Measurements from ENCODE around the gene CYP4F8. TPM values are rescaled to one million over a fixed set of nuclear protein-coding genes. Genes with fewer than 3 reads are reported as not detected.
A peak's percentile ranks its signal among the peaks of the same experiment; 100 is the strongest.

The CYP4F8 gene
- total and polyA plus RNA-seq, 4 donors: not detected

DNA sequence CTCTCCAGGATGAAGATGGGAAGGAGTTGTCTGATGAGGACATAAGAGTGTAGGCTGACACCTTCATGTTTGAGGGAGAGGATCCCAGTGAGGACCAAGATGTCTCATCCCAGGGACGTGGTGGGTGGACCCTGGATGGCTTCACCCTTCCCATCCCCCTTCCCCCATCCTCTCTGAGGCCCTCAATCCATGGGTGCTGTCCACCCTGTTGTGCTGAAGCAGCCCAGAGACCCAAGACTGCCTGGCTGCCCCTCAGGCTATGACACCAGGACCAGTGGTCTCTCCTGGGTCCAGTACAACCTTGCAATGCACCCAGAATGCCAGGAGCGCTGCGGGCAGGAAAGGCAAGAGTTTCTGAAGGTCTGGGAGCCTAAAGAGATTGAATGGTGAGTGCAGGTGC lies 54.4 kb downstream of the CYP4F8 start:
- no peak overlapping the region for H3K4me3 ChIP-seq (ENCODE audit: low read depth in 1 of 3, low read length in 3 of 3)
- DNase-seq (ENCODE audit: low spot score): no peak
- 83% methylated on average over 3 of the region's 3 CpGs for WGBS
- peaks cover 8 to 23% (median 17%) of the 10 kb centered on the region in 4 donors for H3K4me1 ChIP-seq (ENCODE audit: control insufficient read depth in 4 of 4, insufficient read depth in 4 of 4, low read length in 3 of 4)
- H3K9me3 ChIP-seq (ENCODE audit: control insufficient read depth in 4 of 4, low read length in 3 of 4): no peaks in the 10 kb centered on the region
- no peak overlapping the region for H3K27ac ChIP-seq (ENCODE audit: low read depth in 1 of 2, low read length in 2 of 2)
- no peak overlapping the region for H3K9ac ChIP-seq (ENCODE audit: low read depth in 1 of 2, low read length in 2 of 2)
- peaks cover 0 to 10% (median 2%) of the 10 kb centered on the region in 4 donors for H3K36me3 ChIP-seq (ENCODE audit: control insufficient read depth in 4 of 4, insufficient read depth in 3 of 4, low read depth in 1 of 4, low read length in 3 of 4)
- TF ChIP-seq, protein P1, sequence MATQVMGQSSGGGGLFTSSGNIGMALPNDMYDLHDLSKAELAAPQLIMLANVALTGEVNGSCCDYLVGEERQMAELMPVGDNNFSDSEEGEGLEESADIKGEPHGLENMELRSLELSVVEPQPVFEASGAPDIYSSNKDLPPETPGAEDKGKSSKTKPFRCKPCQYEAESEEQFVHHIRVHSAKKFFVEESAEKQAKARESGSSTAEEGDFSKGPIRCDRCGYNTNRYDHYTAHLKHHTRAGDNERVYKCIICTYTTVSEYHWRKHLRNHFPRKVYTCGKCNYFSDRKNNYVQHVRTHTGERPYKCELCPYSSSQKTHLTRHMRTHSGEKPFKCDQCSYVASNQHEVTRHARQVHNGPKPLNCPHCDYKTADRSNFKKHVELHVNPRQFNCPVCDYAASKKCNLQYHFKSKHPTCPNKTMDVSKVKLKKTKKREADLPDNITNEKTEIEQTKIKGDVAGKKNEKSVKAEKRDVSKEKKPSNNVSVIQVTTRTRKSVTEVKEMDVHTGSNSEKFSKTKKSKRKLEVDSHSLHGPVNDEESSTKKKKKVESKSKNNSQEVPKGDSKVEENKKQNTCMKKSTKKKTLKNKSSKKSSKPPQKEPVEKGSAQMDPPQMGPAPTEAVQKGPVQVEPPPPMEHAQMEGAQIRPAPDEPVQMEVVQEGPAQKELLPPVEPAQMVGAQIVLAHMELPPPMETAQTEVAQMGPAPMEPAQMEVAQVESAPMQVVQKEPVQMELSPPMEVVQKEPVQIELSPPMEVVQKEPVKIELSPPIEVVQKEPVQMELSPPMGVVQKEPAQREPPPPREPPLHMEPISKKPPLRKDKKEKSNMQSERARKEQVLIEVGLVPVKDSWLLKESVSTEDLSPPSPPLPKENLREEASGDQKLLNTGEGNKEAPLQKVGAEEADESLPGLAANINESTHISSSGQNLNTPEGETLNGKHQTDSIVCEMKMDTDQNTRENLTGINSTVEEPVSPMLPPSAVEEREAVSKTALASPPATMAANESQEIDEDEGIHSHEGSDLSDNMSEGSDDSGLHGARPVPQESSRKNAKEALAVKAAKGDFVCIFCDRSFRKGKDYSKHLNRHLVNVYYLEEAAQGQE (IDR thresholded peaks at IDR 0.05): peak; percentile 52
- TF ChIP-seq, protein P2, sequence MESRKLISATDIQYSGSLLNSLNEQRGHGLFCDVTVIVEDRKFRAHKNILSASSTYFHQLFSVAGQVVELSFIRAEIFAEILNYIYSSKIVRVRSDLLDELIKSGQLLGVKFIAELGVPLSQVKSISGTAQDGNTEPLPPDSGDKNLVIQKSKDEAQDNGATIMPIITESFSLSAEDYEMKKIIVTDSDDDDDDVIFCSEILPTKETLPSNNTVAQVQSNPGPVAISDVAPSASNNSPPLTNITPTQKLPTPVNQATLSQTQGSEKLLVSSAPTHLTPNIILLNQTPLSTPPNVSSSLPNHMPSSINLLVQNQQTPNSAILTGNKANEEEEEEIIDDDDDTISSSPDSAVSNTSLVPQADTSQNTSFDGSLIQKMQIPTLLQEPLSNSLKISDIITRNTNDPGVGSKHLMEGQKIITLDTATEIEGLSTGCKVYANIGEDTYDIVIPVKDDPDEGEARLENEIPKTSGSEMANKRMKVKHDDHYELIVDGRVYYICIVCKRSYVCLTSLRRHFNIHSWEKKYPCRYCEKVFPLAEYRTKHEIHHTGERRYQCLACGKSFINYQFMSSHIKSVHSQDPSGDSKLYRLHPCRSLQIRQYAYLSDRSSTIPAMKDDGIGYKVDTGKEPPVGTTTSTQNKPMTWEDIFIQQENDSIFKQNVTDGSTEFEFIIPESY (IDR thresholded peaks at IDR 0.05): no peak
- TF ChIP-seq HNF4A (conservative IDR thresholded peaks at IDR 0.05): no peak
- TF ChIP-seq TAF1 (conservative IDR thresholded peaks at IDR 0.05): no peak
- H3K27me3 ChIP-seq (ENCODE audit: control insufficient read depth in 4 of 4, insufficient read depth in 4 of 4, low read length in 3 of 4): no peaks in the 10 kb centered on the region

DNA sequence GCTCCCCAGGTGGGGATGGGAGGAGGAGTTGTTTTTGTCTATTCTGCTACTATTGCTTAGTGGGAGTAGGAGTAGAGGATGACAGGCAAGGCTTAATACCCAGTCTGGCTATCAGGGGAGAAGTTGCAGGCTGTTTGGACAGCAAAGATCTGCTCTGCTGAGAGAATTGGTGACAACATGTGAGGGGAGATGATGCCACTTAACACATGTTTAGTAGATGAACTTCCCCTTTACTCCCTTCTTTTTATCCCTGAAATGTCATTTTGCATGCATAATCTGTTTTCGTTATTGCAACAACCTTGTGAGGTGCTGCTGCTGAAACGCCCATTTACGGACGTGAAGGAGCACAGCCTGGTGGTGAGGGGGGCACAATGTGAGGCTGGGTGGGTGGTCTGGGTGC lies 54.9 kb downstream of the CYP4F8 start:
- H3K4me1 ChIP-seq (ENCODE audit: control insufficient read depth in 4 of 4, insufficient read depth in 4 of 4, low read length in 3 of 4): peaks cover 8 to 28% (median 22%) of the 10 kb centered on the region in 4 donors
- peaks cover 0 to 10% (median 2%) of the 10 kb centered on the region in 4 donors for H3K36me3 ChIP-seq (ENCODE audit: control insufficient read depth in 4 of 4, insufficient read depth in 3 of 4, low read depth in 1 of 4, low read length in 3 of 4)
- no peak for DNase-seq (ENCODE audit: low spot score)
- 80% methylated on average over 4 of the region's 4 CpGs for whole genome bisulfite sequencing
- H3K4me3 ChIP-seq (ENCODE audit: low read depth in 1 of 3, low read length in 3 of 3): no peak overlapping the region
- no peak overlapping the region for H3K9ac ChIP-seq (ENCODE audit: low read depth in 1 of 2, low read length in 2 of 2)
- no peak overlapping the region for H3K27ac ChIP-seq (ENCODE audit: low read depth in 1 of 2, low read length in 2 of 2)
- TF ChIP-seq NR2F2 (IDR thresholded peaks at IDR 0.05): no peak
- TF ChIP-seq RXRA (IDR thresholded peaks at IDR 0.05): no peak
- TF ChIP-seq GABPA (IDR thresholded peaks at IDR 0.05 in 1 of 2, conservative IDR thresholded peaks at IDR 0.05 in 1 of 2): no peak
- no peak for TF ChIP-seq HNF4G (IDR thresholded peaks at IDR 0.05)
- no peak for TF ChIP-seq TAF1 (conservative IDR thresholded peaks at IDR 0.05)
- TF ChIP-seq YY1 (IDR thresholded peaks at IDR 0.05): no peak
- TF ChIP-seq, protein P3, sequence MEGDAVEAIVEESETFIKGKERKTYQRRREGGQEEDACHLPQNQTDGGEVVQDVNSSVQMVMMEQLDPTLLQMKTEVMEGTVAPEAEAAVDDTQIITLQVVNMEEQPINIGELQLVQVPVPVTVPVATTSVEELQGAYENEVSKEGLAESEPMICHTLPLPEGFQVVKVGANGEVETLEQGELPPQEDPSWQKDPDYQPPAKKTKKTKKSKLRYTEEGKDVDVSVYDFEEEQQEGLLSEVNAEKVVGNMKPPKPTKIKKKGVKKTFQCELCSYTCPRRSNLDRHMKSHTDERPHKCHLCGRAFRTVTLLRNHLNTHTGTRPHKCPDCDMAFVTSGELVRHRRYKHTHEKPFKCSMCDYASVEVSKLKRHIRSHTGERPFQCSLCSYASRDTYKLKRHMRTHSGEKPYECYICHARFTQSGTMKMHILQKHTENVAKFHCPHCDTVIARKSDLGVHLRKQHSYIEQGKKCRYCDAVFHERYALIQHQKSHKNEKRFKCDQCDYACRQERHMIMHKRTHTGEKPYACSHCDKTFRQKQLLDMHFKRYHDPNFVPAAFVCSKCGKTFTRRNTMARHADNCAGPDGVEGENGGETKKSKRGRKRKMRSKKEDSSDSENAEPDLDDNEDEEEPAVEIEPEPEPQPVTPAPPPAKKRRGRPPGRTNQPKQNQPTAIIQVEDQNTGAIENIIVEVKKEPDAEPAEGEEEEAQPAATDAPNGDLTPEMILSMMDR (IDR thresholded peaks at IDR 0.05; ENCODE audit: low read depth, low read length, missing input control): no peak
- no peak for TF ChIP-seq EGR1 (IDR thresholded peaks at IDR 0.05; ENCODE audit: low read depth in 2 of 2)
- TF ChIP-seq, protein P4, sequence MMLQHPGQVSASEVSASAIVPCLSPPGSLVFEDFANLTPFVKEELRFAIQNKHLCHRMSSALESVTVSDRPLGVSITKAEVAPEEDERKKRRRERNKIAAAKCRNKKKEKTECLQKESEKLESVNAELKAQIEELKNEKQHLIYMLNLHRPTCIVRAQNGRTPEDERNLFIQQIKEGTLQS (IDR thresholded peaks at IDR 0.05): no peak
- TF ChIP-seq, protein P2 (IDR thresholded peaks at IDR 0.05): no peak
- no peak for TF ChIP-seq RAD21 (IDR thresholded peaks at IDR 0.05)
- TF ChIP-seq HNF4A (conservative IDR thresholded peaks at IDR 0.05): no peak
- TF ChIP-seq, protein P5, sequence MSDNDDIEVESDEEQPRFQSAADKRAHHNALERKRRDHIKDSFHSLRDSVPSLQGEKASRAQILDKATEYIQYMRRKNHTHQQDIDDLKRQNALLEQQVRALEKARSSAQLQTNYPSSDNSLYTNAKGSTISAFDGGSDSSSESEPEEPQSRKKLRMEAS (IDR thresholded peaks at IDR 0.05): no peak
- TF ChIP-seq SP1 (IDR thresholded peaks at IDR 0.05): no peak
- no peaks in the 10 kb centered on the region for H3K27me3 ChIP-seq (ENCODE audit: control insufficient read depth in 4 of 4, insufficient read depth in 4 of 4, low read length in 3 of 4)
- H3K9me3 ChIP-seq (ENCODE audit: control insufficient read depth in 4 of 4, low read length in 3 of 4): no peaks in the 10 kb centered on the region

Measured in liver (tissue), 9 donors.